GM18909 (cell line): ENCODE measurements around the gene OCLN.
"Not testable (repeated sequence)": the region's sequence is repeated elsewhere in the genome, so short reads cannot be mapped to it uniquely, and the experiment has no call there.

Experiments
- ATAC-seq: cut with Tn5 transposase; IDR thresholded peaks from one replicate; pipeline ENCODE4 v1.9.1; 2021; ENCODE audit warnings: mild to moderate bottlenecking; ENCODE audit not compliant: unreplicated experiment, poor library complexity

The OCLN gene

GRCh38 chr5:69492391-69492922, at the start of gene OCLN:
OCLN (plus strand) TSS chr5:69492790; CDS start chr5:69504245, 11,455 bp downstream.
- peak; percentile 48 for ATAC-seq

GRCh38 chr5:69444127-69444754, 48.3 kb upstream of the OCLN start:
- no peak for ATAC-seq

- ATAC-seq: no peak
Observed at GRCh38 chr5:69449511-69449910, 43.1 kb upstream of the OCLN start.

- no peak for ATAC-seq
Observed at GRCh38 chr5:69450116-69450515, 42.5 kb upstream of the OCLN start.

GRCh38 chr5:69450527-69450926, 42.1 kb upstream of the OCLN start:
- ATAC-seq: not testable (repeated sequence)

GRCh38 chr5:69451941-69452647, 40.5 kb upstream of the OCLN start:
- ATAC-seq: no peak

- ATAC-seq: not testable (repeated sequence)
Observed at GRCh38 chr5:69453487-69453886, 39.1 kb upstream of the OCLN start.

- ATAC-seq: no peak
Observed at GRCh38 chr5:69454460-69455249, 37.9 kb upstream of the OCLN start.

- ATAC-seq: not testable (repeated sequence)
Observed at GRCh38 chr5:69455428-69455988, 37.1 kb upstream of the OCLN start.

GRCh38 chr5:69462170-69462569, 30.4 kb upstream of the OCLN start:
- ATAC-seq: no peak

GRCh38 chr5:69466375-69466774, 26.2 kb upstream of the OCLN start:
- ATAC-seq: not testable (repeated sequence)

GRCh38 chr5:69467442-69468225, 25.0 kb upstream of the OCLN start:
- peak; percentile 94 for ATAC-seq

- no peak for ATAC-seq
Observed at GRCh38 chr5:69468631-69469030, 24.0 kb upstream of the OCLN start.

- not testable (repeated sequence) for ATAC-seq
Observed at GRCh38 chr5:69471516-69471915, 21.1 kb upstream of the OCLN start.

GRCh38 chr5:69472535-69473143, 20.0 kb upstream of the OCLN start:
- ATAC-seq: not testable (repeated sequence)

GRCh38 chr5:69477170-69477569, 15.4 kb upstream of the OCLN start:
- no peak for ATAC-seq

- not testable (repeated sequence) for ATAC-seq
Observed at GRCh38 chr5:69478296-69478695, 14.3 kb upstream of the OCLN start.

GRCh38 chr5:69484891-69485290, 7.7 kb upstream of the OCLN start:
- ATAC-seq: no peak

- no peak for ATAC-seq
Observed at GRCh38 chr5:69485471-69485870, 7.1 kb upstream of the OCLN start.
